ENCODE data around the gene STC2.

- TF ChIP-seq, protein P1, sequence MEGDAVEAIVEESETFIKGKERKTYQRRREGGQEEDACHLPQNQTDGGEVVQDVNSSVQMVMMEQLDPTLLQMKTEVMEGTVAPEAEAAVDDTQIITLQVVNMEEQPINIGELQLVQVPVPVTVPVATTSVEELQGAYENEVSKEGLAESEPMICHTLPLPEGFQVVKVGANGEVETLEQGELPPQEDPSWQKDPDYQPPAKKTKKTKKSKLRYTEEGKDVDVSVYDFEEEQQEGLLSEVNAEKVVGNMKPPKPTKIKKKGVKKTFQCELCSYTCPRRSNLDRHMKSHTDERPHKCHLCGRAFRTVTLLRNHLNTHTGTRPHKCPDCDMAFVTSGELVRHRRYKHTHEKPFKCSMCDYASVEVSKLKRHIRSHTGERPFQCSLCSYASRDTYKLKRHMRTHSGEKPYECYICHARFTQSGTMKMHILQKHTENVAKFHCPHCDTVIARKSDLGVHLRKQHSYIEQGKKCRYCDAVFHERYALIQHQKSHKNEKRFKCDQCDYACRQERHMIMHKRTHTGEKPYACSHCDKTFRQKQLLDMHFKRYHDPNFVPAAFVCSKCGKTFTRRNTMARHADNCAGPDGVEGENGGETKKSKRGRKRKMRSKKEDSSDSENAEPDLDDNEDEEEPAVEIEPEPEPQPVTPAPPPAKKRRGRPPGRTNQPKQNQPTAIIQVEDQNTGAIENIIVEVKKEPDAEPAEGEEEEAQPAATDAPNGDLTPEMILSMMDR (conservative IDR thresholded peaks at IDR 0.05; ENCODE audit: low read length) = no peak
- no peak for TF ChIP-seq EZH2phosphoT487 (IDR thresholded peaks at IDR 0.05; ENCODE audit: borderline replicate concordance, low read depth, low read length)
Measured at GRCh38 chr5:173323799-173324114, 4.5 kb downstream of the STC2 start.
